T-helper 17 cell (primary cell): ENCODE data around the gene DNAJB9. TPM values are rescaled to one million over a fixed set of nuclear protein-coding genes. Genes with fewer than 3 reads are reported as not detected.
A peak's percentile ranks its signal among the peaks of the same experiment; 100 is the strongest.
"Not testable (repeated sequence)": the region's sequence is repeated elsewhere in the genome, so short reads cannot be mapped to it uniquely, and the experiment has no call there.

Source experiments
- ATAC-seq: fragments of 150-1000 bp; cut with Tn5 transposase; 2 replicates; pipeline ENCODE4 v1.10.0; 2021; ENCODE audit warnings: mild to moderate bottlenecking, moderate library complexity
- DNase-seq, 3 donors: peaks; one replicate each; pipeline versions ENCODE4 v3.0.0 to v3.0.0-alpha.2; 2020 to 2021
- H3K9me3 ChIP-seq: one replicate; pipeline ENCODE4 v1.7.0; 2013; ENCODE audit warnings: low read length, mild to moderate bottlenecking; ENCODE audit not compliant: control insufficient read depth, poor library complexity, severe bottlenecking
- H3K27ac Mint-ChIP-seq: one replicate; pipeline ENCODE4 v1.8.0; 2022; ENCODE audit warnings: mild to moderate bottlenecking, moderate library complexity, mixed read lengths
- H3K27me3 Mint-ChIP-seq: one replicate; pipeline ENCODE4 v1.8.0; 2022; ENCODE audit warnings: mixed read lengths
- H3K36me3 Mint-ChIP-seq: one replicate; pipeline ENCODE4 v1.8.0; 2022; ENCODE audit warnings: low read depth, mixed read lengths
- H3K4me1 Mint-ChIP-seq: one replicate; pipeline ENCODE4 v1.8.0; 2022; ENCODE audit warnings: mild to moderate bottlenecking, mixed read lengths
- H3K4me3 Mint-ChIP-seq: one replicate; pipeline ENCODE4 v1.8.0; 2022; ENCODE audit warnings: mild to moderate bottlenecking, moderate library complexity, mixed read lengths
- total RNA-seq, 4 donors: library from RNA in 2 of 4; stranded (reverse) in 2 of 4; gene quantifications; one replicate each; pipeline ENCODE4 v1.2.3 and lab custom pipeline; 2022 to 2026

The DNAJB9 gene
- total RNA-seq = 10 to 100 TPM; 54.3 to 58.3 TPM
- total RNA-seq (lab: John Stamatoyannopoulos, UW) = 58.8 to 103 reads per million in 2 donors

DNA sequence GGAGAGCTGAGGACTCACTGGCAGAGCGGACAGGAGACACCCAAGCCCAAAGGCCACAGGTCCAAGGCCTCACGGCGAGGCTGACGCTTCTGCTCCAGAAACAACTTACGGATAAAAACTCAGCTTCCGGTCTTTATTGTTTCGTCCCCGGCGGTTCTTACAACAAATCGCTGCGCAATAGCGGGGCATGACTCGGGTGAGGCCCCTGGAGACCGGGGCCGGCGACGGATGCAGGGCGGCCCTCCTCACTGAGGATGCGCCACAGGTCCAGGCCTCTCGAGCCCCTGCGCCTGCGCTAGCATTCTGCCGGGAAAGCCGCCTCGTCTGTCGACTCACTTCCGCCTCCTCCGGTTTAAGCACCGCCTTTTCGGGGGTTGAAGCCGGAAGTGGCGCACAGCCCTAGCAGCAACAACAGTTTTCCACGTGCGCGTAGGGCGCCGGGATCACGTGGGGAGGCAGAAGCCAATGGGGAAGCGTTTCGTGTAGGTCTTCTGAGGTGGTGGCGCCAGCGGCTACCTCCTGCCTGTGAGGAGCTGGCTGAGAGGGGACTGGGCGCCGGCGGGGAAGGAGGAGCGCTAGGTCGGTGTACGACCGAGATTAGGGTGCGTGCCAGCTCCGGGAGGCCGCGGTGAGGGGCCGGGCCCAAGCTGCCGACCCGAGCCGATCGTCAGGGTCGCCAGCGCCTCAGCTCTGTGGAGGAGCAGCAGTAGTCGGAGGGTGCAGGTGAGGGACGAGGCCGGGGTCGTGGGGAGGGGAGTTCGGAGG is at the start of gene DNAJB9, which contains the start of gene THAP5:
Gene DNAJB9 (plus strand): TSS at position 494 of the 765 bp plus-strand sequence. CDS start 1,853 bp downstream, outside the sequence.
Gene THAP5 (minus strand): TSS at position 326 of the 765 bp plus-strand sequence. CDS start 137 bp downstream, at position 189.
- peak; percentile 91 for ATAC-seq
- H3K36me3 Mint-ChIP-seq = peaks cover 10% of the 10 kb centered on the region
- H3K4me1 Mint-ChIP-seq = peaks cover 32% of the 10 kb centered on the region

DNA sequence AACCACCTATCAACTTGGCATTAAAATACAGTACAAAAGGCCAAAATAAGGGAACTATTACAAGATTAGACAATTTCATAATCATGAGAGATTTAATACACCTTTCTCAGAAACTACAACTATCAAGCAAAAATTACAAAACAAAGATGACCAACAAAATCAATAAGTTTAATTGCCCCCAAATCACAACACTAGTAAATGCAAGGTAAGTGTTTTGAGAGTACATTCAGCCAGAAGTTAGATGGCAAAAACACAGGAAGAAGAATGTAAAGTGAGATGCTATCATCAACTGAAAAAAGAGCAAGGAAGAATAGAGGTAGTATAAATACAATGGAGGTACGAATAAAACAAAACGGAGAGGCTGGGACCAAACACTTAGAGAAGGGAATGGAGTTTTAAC is 46.9 kb upstream of the DNAJB9 start:
- no peaks in the 10 kb centered on the region for H3K27me3 Mint-ChIP-seq
- H3K4me1 Mint-ChIP-seq = peaks cover 45% of the 10 kb centered on the region
- ATAC-seq (no peak), DNase-seq (no peak)
- peak overlapping the region; percentile 47 for H3K4me3 Mint-ChIP-seq
- peak overlapping the region; percentile 6 for H3K27ac Mint-ChIP-seq
- peaks cover 11% of the 10 kb centered on the region for H3K36me3 Mint-ChIP-seq
- H3K9me3 ChIP-seq = no peaks in the 10 kb centered on the region

More for the DNA sequence above, at the start of gene DNAJB9, which contains the start of gene THAP5:
- Mint-ChIP-seq H3K27ac (peak within 1 kb of the TSS; percentile 100), H3K27me3 (no peaks in the 10 kb centered on the region), H3K4me3 (peak within 1 kb of the TSS; percentile 100)
- no peaks in the 10 kb centered on the region for H3K9me3 ChIP-seq
- peak; percentile 95 to 99 (median 98) for DNase-seq

DNA sequence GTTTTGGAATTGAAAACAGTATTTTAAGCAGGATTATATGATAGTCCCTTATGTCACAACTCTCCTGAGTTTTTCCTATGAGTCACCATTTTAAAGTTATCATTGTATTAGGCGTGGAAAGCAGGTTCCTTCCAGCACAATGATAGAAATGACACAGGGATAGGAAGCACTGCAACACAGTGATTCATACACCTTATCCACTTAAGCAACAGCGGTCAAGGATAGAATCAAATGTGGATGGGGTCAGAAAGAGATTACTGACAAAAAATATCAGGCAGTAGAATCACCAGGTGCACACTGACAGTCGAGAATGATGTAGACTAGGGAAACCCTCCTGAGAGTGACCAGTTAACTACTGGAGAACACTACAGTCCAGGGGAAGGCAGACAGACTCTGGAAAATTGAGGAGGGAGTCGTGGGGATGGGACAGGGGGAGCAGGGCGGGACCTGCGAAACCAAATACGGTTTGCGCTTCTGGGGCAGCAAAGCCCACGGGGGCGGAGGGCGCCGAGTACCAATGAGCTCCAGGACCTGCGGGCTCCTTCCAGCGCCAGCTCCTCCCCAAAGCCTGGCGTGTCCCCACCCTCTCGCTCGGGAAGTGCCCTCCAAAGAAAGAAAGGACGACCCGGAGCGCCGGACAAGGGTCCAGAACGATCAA is 44.2 kb upstream of the DNAJB9 start:
- H3K9me3 ChIP-seq = no peaks in the 10 kb centered on the region
- Mint-ChIP-seq H3K27me3 (no peaks in the 10 kb centered on the region), H3K4me1 (peaks cover 32% of the 10 kb centered on the region), H3K4me3 (peak overlapping the region; percentile 97), H3K27ac (peak overlapping the region; percentile 97), H3K36me3 (peaks cover 7% of the 10 kb centered on the region)
- ATAC-seq (peak; percentile 44), DNase-seq (peak in 1 of 3 donors; percentile 63)

- Mint-ChIP-seq H3K27me3 (no peaks in the 10 kb centered on the region), H3K4me3 (peak within 1 kb of the TSS; percentile 97), H3K4me1 (peaks cover 28% of the 10 kb centered on the region), H3K36me3 (peaks cover 3% of the 10 kb centered on the region), H3K27ac (peak within 1 kb of the TSS; percentile 97)
- DNase-seq = peak; percentile 99 to 100 (median 100)
- H3K9me3 ChIP-seq = no peaks in the 10 kb centered on the region
- peak; percentile 92 for ATAC-seq
Measured at GRCh38 chr7:108525985-108526767, 43.5 kb upstream of the DNAJB9 start, which contains the start of gene PNPLA8. TSS of gene PNPLA8 (minus strand) at chr7:108526135. CDS start at chr7:108515491, 10,644 bp downstream.

- no peaks in the 10 kb centered on the region for H3K27me3 Mint-ChIP-seq
- peak overlapping the region; percentile 97 for H3K27ac Mint-ChIP-seq
- H3K4me1 Mint-ChIP-seq = peaks cover 24% of the 10 kb centered on the region
- peak overlapping the region; percentile 97 for H3K4me3 Mint-ChIP-seq
- DNase-seq (no peak), ATAC-seq (no peak)
- no peaks in the 10 kb centered on the region for H3K9me3 ChIP-seq
- H3K36me3 Mint-ChIP-seq = no peaks in the 10 kb centered on the region
Measured at GRCh38 chr7:108526768-108527017, 43.0 kb upstream of the DNAJB9 start.

DNA sequence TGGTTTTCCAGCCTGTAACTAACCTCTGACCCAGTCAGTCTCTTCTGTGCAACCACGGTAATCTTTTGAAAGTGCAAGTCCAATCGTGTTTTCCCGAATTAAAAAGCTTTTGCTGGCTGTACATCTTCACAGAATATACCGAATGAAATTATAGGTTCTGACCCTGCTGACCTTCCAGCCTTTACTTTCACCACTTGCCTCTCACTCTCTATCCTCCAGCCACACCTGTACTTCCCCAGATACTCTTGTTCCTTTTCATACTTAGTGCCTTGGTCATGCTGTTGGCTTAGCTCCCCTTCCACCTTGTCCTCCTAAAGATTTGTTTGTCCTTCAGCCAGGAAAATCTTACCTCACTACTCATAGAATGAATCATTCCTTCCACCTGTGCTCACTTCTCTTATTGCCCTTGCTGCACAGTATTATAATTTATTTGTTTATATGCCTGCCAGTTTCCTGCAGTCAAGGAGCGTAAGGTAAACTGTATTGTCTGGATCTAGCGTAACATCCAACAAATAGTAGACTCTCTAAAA is 41.4 kb upstream of the DNAJB9 start:
- DNase-seq = no peak
- Mint-ChIP-seq H3K27me3 (no peaks in the 10 kb centered on the region), H3K27ac (no peak overlapping the region), H3K4me1 (peaks cover 17% of the 10 kb centered on the region), H3K36me3 (no peaks in the 10 kb centered on the region), H3K4me3 (no peak overlapping the region)
- H3K9me3 ChIP-seq = no peaks in the 10 kb centered on the region
- ATAC-seq = no peak

- H3K36me3 Mint-ChIP-seq = no peaks in the 10 kb centered on the region
- peaks cover 9% of the 10 kb centered on the region for H3K4me1 Mint-ChIP-seq
- peaks cover 2% of the 10 kb centered on the region for H3K27me3 Mint-ChIP-seq
- no peak overlapping the region for H3K27ac Mint-ChIP-seq
- H3K4me3 Mint-ChIP-seq = no peak overlapping the region
- DNase-seq (no peak), ATAC-seq (no peak)
- no peaks in the 10 kb centered on the region for H3K9me3 ChIP-seq
Measured at GRCh38 chr7:108529341-108529740, 40.3 kb upstream of the DNAJB9 start.

DNA sequence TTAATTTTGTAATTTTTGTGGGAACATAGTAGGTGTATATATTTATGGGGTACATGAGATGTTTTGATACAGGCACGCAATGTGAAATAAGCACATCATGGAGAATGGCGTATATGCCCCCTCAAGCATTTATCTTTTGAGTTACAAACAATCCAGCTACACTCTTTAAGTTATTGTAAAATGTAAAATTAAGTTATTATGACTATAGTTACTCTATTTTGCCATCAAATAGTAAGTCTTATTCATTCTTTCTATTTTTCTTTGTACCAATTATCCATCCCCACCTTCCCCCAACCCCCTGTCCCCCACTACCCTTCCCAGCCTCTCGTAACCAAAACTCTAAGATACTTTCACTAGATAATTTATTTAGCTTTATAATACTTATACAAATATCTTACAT is 36.0 kb upstream of the DNAJB9 start:
- H3K36me3 Mint-ChIP-seq = no peaks in the 10 kb centered on the region
- H3K9me3 ChIP-seq = no peaks in the 10 kb centered on the region
- DNase-seq (no peak), ATAC-seq (no peak)
- H3K27ac Mint-ChIP-seq = no peak overlapping the region
- peaks cover 11% of the 10 kb centered on the region for H3K27me3 Mint-ChIP-seq
- peaks cover 2% of the 10 kb centered on the region for H3K4me1 Mint-ChIP-seq
- no peak overlapping the region for H3K4me3 Mint-ChIP-seq

GRCh38 chr7:108535257-108535656 is 34.4 kb upstream of the DNAJB9 start:
- Mint-ChIP-seq H3K27ac (peak overlapping the region; percentile 34), H3K27me3 (peaks cover 11% of the 10 kb centered on the region), H3K4me1 (peaks cover 2% of the 10 kb centered on the region), H3K36me3 (no peaks in the 10 kb centered on the region), H3K4me3 (no peak overlapping the region)
- ATAC-seq (no peak), DNase-seq (no peak)
- no peaks in the 10 kb centered on the region for H3K9me3 ChIP-seq

- Mint-ChIP-seq H3K36me3 (no peaks in the 10 kb centered on the region), H3K27ac (no peak overlapping the region), H3K4me3 (no peak overlapping the region), H3K27me3 (peaks cover 11% of the 10 kb centered on the region), H3K4me1 (peaks cover 2% of the 10 kb centered on the region)
- DNase-seq (no peak), ATAC-seq (no peak)
- no peaks in the 10 kb centered on the region for H3K9me3 ChIP-seq
Measured at GRCh38 chr7:108535744-108536143, 33.9 kb upstream of the DNAJB9 start.

- DNase-seq (no peak), ATAC-seq (no peak)
- Mint-ChIP-seq H3K4me3 (no peak overlapping the region), H3K4me1 (no peaks in the 10 kb centered on the region), H3K27me3 (peaks cover 11% of the 10 kb centered on the region), H3K27ac (no peak overlapping the region), H3K36me3 (no peaks in the 10 kb centered on the region)
- no peaks in the 10 kb centered on the region for H3K9me3 ChIP-seq
Measured at GRCh38 chr7:108537229-108537628, 32.4 kb upstream of the DNAJB9 start.

- DNase-seq, H3K4me1 Mint-ChIP-seq, H3K27ac Mint-ChIP-seq, ATAC-seq, H3K4me3 Mint-ChIP-seq, H3K9me3 ChIP-seq, H3K36me3 Mint-ChIP-seq: not testable (repeated sequence)
- peaks cover 11% of the 10 kb centered on the region for H3K27me3 Mint-ChIP-seq
Measured at GRCh38 chr7:108538236-108538635, 31.4 kb upstream of the DNAJB9 start.

DNA sequence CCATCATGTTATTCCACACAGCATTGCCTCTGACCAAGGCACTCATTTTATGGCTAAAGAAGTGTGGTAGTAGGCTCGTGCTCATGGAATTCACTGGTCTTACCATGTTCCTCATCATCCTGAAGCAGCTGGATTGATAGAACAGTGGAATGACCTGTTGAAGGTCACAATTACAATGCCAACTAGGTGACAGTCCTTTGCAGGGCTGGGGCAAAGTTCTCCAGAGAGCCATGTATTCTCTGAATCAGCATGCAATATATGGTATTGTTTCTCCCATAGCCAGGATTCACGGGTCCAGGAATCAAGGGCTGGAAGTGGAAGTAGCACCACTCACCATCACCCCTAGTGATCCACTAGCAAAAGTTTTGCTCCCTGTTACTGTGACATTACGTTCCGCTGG is 31.0 kb upstream of the DNAJB9 start:
- ATAC-seq, H3K4me1 Mint-ChIP-seq, H3K4me3 Mint-ChIP-seq: not testable (repeated sequence)

More for the DNA sequence above, 31.0 kb upstream of the DNAJB9 start:
- not testable (repeated sequence) for H3K36me3 Mint-ChIP-seq, DNase-seq, H3K27ac Mint-ChIP-seq, H3K9me3 ChIP-seq
- H3K27me3 Mint-ChIP-seq = peaks cover 11% of the 10 kb centered on the region
